Omental fat pad (tissue), 4 donors: Measurements from ENCODE around the gene TSPAN13. TPM values are rescaled to one million over a fixed set of nuclear protein-coding genes. Genes with fewer than 3 reads are reported as not detected.

Source experiments
- ATAC-seq: fragments of 150-250 bp; one replicate; pipeline ENCODE4 v1.9.1; 2016; ENCODE audit warnings: mild to moderate bottlenecking, moderate library complexity; ENCODE audit not compliant: low FRiP score
- DNase-seq: peaks from one replicate; pipeline ENCODE4 v3.0.0-alpha.2; 2019; ENCODE audit warnings: low spot score
- total RNA-seq, 4 donors: library from RNA; depleted of rRNA; stranded (reverse); fragments of >200 nt; gene quantifications; one replicate each; pipeline ENCODE4 v1.1.0, GENCODE V29; 2016
- TF ChIP-seq, protein P1 (sequence below), 3 donors: fragments of 450-650 bp; IDR thresholded peaks; one replicate each; pipeline ENCODE4 v1.5.1; 2016 to 2017; ENCODE audit warnings: antibody characterized with exemption in 3 of 3, mild to moderate bottlenecking in 3 of 3, moderate library complexity in 2 of 3

The TSPAN13 gene
- total RNA-seq, 4 donors from 2014 or later: 15.2 to 111 (median 30.5) TPM

DNA sequence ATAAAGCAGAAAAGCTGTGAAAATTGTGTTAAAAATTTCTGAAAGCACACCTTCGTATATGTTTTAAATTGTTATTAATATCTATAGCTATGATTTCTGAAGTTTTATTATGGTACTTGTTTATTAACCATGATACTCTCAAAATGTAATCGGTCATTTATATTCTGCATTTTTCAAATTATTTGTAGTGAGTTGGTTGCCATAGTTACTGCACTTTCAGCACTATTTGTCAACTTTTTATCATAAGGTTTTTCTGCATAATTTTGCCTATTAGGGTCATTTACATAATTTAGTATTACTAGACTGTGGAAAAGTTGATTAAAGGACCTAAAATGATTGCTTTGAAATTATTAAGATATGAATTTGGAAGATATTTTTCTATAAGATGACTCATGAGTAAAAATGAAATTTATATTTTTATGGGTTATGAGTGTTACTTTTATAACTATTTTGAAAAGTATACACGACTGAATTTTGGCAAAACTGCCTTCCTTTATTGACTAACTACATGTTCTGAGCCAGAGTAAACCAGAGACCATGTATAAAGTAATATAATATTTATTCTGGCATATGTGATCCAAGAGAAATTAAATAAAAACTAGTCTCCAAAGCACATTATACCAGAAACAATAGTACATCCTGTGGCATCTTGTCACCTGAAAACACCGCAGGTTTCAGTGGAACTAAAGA lies 59.1 kb downstream of the TSPAN13 start:
- ATAC-seq (no peak), DNase-seq (no peak)
- TF ChIP-seq, protein P1, sequence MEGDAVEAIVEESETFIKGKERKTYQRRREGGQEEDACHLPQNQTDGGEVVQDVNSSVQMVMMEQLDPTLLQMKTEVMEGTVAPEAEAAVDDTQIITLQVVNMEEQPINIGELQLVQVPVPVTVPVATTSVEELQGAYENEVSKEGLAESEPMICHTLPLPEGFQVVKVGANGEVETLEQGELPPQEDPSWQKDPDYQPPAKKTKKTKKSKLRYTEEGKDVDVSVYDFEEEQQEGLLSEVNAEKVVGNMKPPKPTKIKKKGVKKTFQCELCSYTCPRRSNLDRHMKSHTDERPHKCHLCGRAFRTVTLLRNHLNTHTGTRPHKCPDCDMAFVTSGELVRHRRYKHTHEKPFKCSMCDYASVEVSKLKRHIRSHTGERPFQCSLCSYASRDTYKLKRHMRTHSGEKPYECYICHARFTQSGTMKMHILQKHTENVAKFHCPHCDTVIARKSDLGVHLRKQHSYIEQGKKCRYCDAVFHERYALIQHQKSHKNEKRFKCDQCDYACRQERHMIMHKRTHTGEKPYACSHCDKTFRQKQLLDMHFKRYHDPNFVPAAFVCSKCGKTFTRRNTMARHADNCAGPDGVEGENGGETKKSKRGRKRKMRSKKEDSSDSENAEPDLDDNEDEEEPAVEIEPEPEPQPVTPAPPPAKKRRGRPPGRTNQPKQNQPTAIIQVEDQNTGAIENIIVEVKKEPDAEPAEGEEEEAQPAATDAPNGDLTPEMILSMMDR (IDR thresholded peaks at IDR 0.05): no peak

DNA sequence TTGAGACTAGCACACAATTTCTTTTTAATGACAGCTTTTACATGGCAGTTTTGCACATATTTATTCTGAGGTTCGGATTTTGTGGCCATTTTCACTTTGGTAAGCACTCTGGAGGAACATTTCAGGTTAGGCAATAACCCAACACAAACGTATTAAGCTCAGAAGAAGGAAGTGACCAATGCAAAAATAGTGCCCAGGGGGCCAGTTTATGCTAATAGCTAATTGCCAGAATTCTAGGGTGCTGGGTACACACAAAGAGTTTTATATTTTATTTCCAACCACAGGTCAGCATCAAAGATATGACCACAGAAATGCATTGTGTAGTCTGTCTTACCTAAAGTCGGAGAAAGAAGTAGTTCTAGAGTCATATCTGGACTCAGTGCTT lies 59.7 kb downstream of the TSPAN13 start:
- ATAC-seq: no peak
- no peak for DNase-seq
- TF ChIP-seq, protein P1 (IDR thresholded peaks at IDR 0.05): no peak

DNA sequence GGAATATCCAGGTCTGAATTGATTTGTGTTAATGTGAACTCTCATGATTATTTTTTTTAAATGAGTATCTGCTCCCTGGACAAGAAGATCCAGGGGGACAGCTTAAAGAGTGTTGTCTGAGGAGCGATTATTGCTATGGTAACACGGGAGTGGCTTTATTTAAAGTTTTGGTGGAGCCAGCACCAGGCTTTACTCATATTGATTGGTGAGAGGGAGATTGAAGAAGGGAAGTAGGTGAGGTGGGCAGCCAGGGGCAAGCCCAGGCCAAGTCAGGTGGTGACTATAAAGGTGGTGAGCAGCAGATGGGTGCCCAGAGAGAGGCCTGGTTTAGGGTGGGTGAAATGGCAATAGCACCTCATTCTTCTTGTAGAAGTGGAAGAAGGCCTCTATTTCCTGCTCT lies 61.4 kb downstream of the TSPAN13 start:
- TF ChIP-seq, protein P1 (IDR thresholded peaks at IDR 0.05): no peak
- DNase-seq (no peak), ATAC-seq (no peak)

DNA sequence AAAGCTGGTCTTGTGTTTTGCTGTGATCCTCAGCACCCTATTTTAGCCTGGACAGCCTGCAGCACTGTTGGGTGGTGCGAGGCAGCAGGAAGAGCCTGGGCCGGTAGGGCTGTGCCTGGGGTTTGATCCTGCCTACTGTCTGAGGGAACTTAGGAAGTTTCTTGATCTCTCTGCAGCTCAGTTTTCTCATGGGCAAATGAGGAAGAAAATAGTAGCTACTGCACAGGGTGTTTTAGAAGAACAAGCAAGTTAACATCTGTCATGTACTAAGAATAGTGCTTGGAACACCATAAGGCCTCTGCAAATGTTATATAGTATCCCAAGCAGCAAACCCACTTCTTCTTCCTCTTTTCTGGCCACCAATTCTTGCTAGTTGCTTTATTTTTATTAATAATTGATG lies 63.3 kb downstream of the TSPAN13 start:
- DNase-seq (no peak), ATAC-seq (no peak)
- TF ChIP-seq, protein P1 (IDR thresholded peaks at IDR 0.05): no peak

DNA sequence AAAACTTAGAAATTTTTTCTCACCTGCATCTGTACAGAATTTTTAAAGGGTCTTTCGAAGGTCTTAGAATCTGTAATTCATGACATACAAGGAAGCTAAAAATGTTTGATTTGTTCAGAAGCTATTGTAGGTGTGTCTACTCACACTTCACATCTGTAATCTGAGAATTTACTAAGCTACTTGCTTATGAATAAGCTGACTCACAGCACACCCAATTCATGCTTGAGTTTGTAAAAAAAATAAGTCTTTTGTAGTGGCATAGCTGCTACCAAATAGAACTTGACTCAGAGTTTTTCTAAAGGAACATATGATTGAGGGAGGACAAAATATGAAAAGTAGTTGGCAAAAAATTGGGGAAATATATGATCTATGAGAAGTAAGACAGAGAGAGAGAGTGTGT lies 64.0 kb downstream of the TSPAN13 start:
- TF ChIP-seq, protein P1 (IDR thresholded peaks at IDR 0.05): no peak
- no peak for DNase-seq
- no peak for ATAC-seq

DNA sequence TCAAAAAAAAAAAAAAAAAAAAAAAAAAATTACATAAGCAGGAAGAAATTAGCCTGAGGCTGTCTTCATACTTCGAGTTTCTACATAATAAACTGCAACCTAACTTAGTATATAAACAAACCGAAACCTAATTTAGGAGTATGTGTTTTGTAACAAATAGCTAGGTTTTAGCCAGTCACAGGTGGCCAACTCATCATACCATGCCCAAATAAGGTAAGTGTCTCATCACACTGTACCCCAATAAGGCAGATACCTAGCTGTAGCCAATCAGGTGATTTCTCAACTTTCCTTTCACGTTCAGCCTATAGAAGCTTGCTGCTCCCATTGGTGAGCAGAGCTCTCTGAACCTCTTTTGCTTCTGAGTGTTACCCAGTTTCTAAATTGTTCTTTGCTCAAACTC lies 65.2 kb downstream of the TSPAN13 start:
- no peak for DNase-seq
- no peak for ATAC-seq
- TF ChIP-seq, protein P1 (IDR thresholded peaks at IDR 0.05): no peak

DNA sequence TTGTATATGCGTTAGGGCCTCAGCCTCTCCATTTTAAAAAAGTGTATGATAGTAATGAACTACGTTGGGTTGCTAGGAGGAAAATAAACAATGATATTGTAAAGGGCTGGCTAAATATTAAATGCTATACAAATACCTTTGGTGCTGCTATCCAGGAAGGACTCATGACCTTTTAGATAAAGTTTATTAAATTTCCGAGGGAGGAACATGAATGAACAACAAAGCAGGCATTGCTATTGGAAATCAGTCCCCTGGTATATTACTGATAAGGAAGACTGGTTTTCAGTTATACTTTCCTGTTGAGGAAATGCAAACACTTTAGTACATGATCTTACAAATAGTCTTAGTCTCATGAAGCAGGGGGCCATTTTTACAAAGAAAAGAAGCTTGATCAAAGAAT lies 68.5 kb downstream of the TSPAN13 start:
- ATAC-seq (no peak), DNase-seq (no peak)
- TF ChIP-seq, protein P1 (IDR thresholded peaks at IDR 0.05): no peak
